Stimulated activated CD8-positive, alpha-beta memory T cell treated with anti-CD3 and anti-CD28 coated beads, Interleukin-15, amount 100 ng/mL, for 24 hours (primary cell): ENCODE results near the gene LAMA1.

ENCODE experiments used
- DNase-seq: peaks from one replicate; pipeline ENCODE4 v3.0.0-alpha.2; 2020; ENCODE audit warnings: low read depth

The LAMA1 gene

GRCh38 chr18:6983366-6983765, 134.2 kb downstream of the LAMA1 start:
- no peak for DNase-seq

GRCh38 chr18:6982398-6982797, 135.2 kb downstream of the LAMA1 start:
- DNase-seq, result no peak

DNA sequence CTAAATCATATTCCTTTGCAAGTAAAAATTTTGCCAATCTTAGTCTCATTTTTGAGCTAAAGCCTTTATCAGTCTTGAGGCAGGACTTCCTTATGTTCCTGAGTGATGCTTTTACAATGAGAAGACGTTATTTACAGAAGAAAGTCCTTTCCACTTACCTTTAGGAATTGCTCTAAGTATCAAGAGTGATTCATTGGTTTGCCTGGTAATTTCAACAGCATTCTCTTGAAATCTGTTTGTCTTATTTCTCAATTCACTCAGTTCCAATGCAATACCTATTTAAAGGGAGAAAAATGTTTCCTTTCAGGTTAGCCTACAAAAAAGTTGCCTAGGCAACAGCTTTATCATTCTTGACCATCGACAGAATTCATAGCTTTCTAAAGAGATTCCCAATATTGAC, 137.2 kb downstream of the LAMA1 start:
- no peak for DNase-seq

DNA sequence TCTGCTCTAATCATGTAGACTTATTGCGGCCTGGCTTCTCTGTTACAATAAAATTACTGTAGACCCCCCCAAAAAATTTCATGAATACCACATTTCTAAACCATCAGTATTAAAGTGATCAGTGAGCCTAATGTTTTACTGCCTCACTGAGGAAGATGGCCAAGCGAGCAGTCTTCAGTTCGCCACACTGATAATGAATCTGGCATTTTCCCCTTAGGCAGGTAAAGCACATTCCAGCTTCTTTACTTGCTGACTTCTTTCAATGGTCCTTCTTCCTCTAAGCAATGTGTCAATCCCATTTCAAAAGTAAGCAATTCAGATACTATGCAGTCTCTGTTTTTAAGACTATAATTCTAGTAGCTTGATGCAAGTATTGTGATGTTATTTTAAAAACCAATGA, 137.6 kb downstream of the LAMA1 start:
- DNase-seq, result no peak

GRCh38 chr18:6976935-6977334, 140.7 kb downstream of the LAMA1 start:
- no peak for DNase-seq

- no peak for DNase-seq
Observed at GRCh38 chr18:6975084-6975483, 142.5 kb downstream of the LAMA1 start.

DNA sequence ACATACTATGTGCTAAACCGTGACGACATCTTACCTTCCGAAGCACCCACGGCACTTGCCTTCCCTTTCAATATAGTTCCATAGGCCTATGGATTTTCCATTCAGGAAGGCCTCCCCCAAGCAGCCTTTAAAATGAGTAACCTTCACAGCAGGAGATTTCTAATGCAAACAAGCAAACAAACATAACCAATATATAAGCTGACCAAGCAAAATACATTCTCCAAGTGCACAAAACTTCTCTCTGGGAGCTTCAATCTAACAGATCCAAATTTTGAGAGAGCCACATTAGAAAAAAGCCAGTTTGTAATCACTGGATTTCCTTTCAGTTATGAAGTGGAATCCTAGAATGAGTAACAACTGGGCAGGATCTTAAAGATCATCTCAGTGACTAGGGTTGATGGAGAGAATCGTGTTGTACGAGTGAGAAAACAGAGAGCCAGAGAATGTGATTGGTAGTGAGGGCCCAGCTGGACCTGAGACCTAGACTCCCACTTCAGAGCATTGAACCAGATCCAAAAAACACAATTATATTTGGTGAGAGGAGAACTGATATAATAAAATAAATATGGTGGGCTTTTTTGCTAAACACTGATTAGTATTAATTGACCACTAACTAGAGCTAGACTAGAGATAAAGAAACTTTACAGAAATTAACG, 145.6 kb downstream of the LAMA1 start:
- no peak for DNase-seq

GRCh38 chr18:6963452-6964097, 154.0 kb downstream of the LAMA1 start:
- no peak for DNase-seq

DNA sequence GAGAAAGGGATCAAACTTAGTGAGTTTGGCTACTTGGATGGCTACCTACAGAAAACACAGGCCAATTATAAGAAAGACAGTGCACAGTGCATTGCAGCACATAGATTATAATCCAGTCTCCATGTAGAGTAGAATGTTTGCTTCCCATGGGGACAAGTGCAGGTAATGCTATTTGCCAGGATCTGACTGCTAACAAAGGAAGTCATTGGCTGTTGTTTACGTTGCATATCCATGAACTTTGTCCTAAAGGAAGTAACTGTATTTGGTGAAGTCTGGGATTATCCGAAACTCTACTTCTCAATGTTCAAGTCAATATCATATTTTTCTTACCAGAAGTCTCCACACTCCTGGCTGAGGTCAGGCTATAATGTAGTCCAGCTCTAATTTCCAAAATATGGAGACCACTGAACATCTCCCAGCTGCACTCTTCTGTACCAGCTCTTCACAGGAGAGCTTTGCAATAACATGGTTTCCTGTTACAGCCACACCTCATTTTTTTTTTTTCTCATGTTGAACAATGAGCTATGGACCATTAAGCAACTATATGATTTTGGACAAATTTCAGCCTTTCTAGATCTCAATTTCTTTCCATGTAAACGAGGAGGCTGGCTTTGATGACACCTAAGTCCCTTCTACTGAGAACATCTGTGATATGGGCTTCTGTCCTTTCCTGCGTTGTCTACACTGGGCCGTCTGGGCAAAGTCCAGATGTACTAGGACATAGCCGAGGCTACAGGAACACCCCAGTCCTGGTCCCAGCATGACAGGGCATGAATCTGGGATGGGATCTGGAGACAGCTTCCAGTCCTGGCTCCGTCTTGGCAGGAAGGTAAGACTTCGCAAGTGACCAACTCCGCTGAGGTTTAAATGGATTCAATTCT, 154.8 kb downstream of the LAMA1 start:
- no peak for DNase-seq

- no peak for DNase-seq
Observed at GRCh38 chr18:6961331-6961730, 156.3 kb downstream of the LAMA1 start.

GRCh38 chr18:6960656-6961055, 156.9 kb downstream of the LAMA1 start:
- DNase-seq, result no peak

GRCh38 chr18:6960124-6960523, 157.5 kb downstream of the LAMA1 start:
- no peak for DNase-seq

GRCh38 chr18:6959110-6959509, 158.5 kb downstream of the LAMA1 start:
- DNase-seq, result no peak

- DNase-seq, result no peak
Observed at GRCh38 chr18:6956999-6957398, 160.6 kb downstream of the LAMA1 start.

- DNase-seq, result no peak
Observed at GRCh38 chr18:6956495-6956894, 161.1 kb downstream of the LAMA1 start.

DNA sequence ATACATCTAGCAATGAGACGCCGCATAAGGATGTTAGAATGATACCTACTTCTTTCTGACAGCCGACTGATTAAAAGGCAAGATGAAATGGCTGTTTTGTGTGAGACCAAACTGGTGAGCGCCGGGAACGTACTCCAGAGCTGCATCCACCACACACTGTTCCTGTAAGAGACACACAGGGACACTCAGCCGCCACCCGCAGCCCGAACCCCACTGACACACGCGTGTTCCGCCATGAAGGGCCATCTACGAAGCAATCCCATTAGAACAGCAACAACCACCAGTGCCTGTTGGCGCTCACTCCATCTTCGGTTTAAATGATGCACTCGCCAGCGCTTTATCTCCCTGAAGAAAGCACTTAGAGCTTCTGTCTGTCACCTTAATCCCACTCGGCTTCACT, 162.3 kb downstream of the LAMA1 start:
- no peak for DNase-seq

- DNase-seq, result no peak
Observed at GRCh38 chr18:6954501-6954900, 163.1 kb downstream of the LAMA1 start.

GRCh38 chr18:6951336-6952090, 166.1 kb downstream of the LAMA1 start:
- no peak for DNase-seq

GRCh38 chr18:6950641-6951040, 167.0 kb downstream of the LAMA1 start:
- no peak for DNase-seq

DNA sequence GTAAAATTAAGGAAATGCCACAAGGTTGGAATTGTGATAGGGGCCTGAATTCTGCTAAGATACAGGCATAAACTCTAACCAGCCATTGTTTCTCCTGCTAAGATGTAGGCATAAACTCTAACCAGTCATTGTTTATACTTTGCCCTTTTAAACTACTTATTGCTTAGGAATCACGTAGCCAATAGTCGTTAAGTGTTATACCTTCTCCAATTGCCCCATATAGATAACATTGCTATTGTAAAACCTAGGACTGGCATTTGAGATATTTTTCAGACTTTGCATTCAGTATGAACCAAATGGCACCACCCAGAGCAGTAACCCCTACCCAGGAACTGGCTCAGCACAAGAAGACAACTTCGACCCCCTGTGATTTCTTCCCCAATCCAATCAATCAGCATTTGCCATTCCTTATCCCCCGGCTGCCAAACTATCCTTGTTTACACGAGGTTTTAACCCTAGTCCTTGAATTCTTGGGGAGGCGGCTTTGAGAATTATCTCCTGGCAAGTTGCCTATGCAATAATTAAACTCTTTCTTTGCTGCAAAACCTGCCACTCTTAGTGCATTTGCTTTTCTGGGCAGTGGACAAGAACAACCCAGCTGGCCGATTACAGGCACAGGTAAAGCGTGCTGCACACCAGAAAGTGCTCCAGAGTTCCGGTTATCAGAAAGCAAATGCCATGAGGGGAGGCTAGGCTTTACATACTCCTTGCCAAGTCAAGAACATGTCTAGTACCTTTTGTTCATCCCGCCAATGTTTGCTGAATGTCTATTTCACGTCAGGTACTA, 167.6 kb downstream of the LAMA1 start:
- no peak for DNase-seq

DNA sequence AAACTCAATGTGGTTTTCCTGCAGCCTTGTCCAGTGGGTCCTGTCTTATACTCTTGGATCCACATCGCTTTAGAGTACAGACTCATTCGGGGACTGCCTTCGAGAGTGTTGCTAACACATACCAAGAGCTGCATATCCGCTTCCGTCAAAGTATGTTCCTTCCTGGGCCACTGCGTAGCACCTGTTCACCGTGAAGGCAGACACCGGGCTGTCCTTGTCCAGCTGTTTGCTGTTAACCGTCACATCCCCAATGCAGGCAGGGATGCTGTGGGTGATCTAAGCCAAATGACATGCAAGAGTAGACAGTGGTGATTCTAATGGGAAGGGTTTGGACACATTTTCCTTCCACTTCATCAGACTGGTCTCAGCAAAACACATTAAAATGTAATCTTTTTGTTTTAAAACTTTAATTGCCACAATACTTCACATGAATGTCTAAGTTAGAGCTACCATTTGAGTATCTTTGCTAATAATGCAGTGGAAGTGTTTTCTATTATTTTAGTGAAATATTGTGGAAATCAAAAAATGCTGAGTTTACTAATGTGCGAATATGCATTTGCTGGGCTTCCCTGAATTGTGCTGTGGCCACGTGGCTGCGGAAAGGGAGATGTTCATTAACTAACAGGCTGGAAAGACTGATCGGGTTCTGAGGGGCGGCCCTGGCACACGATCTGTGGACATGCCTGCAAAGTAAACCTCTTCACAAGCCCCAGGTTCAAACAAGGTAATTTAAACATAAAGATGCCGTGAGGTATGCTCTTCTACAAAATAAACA, 169.1 kb downstream of the LAMA1 start:
- no peak for DNase-seq
